OCI-M2 (cell line): ENCODE data around the gene GRIA2.
A peak's percentile ranks its signal among the peaks of the same experiment; 100 is the strongest.
"Not testable (repeated sequence)": the region's sequence is repeated elsewhere in the genome, so short reads cannot be mapped to it uniquely, and the experiment has no call there.

Experiments used
- DNase-seq: peaks from one replicate; lab custom pipeline; 2025; ENCODE audit not compliant: unreplicated experiment; lab: John Stamatoyannopoulos, UW

GRIA2 gene

DNA sequence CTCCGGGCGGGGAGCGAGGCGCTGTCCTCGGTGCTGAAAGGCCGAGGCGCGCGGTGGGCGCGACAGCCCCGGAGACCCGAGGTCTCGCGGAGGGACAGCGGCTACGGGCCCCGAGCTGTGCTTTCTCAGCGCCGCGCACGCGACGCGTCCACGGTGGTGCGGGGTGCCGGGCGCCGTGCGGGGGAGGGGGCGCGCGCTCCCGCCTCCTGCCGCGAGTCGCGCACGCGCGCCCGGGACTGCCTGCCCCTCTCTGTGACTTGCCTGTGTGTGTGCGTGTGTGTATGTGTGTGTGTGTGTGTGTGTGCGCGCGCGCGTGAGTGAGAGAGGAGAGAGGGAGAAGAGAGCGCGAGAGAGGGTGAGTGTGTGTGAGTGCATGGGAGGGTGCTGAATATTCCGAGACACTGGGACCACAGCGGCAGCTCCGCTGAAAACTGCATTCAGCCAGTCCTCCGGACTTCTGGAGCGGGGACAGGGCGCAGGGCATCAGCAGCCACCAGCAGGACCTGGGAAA lies at the start of gene GRIA2:
TSS of gene GRIA2 (plus strand) at position 358 of the 511 bp plus-strand sequence. CDS start 315 bp downstream, outside the sequence.
- peak; percentile 9 for DNase-seq

DNA sequence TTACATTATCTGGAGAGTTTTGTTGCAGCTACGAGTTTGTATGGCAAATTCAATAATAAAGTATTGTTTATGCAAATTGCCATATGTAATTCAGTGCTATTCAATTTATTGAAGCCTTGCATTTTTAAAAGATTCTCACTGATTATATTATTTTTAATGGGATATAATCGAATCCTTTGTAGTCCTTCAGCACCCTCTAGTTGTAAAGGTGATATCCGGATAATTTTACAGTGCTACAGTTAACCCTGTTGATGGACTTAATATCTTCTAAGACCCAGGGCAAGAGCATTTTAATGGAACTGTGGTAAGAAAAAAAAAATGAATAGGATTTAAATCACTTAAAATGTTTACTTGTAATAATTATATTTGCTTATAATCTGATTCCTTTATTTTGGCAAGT lies 48.5 kb upstream of the GRIA2 start:
- no peak for DNase-seq

DNA sequence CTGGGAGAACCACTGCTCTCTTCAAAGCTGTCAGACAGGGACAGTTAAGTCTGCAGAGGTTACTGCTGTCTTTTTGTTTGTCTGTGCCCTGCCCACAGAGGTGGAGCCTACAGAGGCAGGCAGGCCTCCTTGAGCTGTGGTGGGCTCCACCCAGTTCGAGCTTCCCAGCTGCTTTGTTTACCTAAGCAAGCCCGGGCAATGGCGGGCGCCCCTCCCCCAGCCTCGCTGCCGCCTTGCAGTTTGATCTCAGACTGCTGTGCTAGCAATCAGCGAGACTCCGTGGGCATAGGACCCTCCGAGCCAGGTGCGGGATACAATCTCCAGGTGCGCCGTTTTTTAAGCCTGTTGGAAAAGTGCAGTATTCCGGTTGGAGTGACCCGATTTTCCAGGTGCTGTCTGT lies 40.3 kb upstream of the GRIA2 start:
- not testable (repeated sequence) for DNase-seq

DNA sequence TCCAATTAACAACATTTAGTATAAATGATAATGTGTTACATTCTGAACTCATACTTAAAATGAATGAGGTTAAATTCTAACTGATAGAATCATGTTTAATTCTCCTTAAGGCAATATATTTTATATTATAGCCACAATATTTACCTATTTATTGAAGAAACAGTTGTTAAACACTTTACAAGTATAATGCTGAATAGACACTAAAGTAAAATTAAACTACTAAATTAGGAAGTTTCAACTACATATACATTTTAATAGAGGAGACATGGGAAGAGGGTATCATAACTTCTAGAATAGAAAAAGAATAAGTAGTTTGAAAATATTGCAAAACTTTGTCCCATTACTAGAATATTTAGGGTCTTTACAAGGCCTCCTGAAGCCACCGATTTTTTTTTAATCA lies 36.2 kb upstream of the GRIA2 start:
- DNase-seq = no peak

DNA sequence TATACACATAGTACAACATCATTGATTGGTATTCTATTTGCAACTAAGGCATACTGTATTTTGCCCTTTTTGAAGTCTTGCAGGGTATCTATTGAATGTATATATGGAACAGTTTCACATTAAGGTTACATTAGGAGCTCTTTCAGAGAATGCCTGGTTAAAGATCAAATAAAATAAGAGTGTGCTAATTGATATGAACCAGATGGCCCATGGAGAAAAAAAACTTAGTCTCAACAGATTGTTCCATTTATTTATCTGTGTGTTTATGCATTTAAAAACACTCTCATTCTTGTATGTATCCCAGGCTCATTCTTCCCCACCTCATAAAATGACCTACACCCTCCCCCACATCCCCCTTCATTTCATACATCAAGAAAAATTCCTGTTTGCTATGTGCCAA lies 35.2 kb upstream of the GRIA2 start:
- no peak for DNase-seq

DNA sequence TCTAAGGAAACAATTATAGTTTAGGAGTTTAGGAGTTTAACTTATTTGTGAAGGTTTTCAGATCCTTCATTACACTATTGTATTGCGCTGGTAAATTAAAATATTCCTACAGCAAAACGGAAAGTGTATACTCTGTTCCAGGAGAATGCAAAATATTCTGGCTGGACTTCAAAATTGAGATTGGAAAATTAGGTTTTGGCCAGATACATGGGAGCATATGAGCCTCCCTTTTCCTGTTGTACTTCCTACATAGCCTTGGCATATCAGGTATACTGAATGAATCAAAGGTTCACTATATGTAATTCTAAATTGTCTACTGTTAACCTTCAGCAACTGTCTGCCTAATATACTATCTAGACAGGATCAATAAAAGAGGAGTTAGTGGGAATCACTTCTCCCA lies 25.2 kb upstream of the GRIA2 start:
- no peak for DNase-seq

DNA sequence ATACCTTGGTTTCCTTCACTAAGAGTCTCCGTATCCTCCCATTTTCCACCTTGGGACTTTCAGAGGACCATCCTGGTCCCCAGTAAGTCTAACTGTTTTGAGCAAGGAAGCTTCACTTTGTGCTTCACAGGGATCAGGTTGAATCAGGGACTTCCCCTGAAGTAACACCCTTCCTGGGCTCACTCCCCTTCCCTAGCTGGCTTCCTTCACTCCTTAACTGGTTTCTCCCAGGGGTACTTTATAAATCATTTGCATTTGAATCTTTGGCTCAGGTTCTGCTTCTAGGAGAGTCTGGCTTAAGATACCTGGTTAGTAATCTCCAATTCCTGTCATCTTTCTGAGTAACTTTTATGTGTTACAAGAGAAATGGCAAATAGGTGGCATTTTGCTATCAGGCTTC lies 24.5 kb upstream of the GRIA2 start:
- no peak for DNase-seq

DNA sequence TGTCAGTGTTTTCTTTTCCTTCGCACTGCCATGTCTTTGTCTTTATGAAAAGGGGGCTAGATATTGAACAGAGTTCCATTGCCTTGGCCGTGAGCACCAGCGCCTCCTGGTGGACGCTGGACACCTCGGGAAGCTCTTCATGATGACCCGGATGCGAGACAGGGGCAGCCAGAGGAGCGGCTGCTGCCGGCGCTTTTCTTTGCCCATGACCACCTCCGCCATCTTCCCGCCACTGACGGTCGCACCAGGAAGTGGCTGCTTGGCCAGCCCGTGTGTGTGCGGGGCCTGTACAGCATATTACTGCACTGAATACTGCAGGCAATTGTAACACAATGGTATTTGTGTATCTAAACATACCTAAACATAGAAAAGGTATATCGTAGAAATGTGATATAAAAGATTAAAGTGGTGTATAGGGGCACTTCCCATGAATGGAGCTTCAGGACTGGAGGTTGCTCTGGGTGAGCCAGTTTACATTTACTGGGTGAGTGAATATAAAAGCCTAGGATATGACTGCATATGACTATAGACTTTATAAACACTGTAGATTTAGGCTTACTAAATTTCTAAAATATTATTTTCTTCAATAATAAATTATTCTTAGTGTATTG lies 15.8 kb upstream of the GRIA2 start:
- DNase-seq = no peak

DNA sequence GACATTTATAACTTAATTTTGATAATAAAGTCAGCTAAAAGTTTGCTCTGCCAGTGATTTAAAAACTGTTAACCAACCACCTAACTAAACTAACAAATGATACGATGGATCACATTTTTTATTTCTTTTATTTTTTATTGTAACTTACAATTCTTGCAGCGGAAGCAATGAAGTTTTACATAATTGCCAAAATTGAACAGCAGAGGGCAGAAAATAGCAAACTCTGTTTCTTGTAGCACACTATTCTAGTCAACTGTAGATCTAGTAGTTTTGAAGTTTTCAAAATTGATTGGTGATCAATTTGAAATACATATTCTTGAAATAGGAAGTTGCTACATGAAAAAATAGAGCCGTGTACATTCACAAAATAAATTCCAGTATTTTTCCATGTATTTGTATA lies 2.8 kb upstream of the GRIA2 start:
- DNase-seq = no peak

DNA sequence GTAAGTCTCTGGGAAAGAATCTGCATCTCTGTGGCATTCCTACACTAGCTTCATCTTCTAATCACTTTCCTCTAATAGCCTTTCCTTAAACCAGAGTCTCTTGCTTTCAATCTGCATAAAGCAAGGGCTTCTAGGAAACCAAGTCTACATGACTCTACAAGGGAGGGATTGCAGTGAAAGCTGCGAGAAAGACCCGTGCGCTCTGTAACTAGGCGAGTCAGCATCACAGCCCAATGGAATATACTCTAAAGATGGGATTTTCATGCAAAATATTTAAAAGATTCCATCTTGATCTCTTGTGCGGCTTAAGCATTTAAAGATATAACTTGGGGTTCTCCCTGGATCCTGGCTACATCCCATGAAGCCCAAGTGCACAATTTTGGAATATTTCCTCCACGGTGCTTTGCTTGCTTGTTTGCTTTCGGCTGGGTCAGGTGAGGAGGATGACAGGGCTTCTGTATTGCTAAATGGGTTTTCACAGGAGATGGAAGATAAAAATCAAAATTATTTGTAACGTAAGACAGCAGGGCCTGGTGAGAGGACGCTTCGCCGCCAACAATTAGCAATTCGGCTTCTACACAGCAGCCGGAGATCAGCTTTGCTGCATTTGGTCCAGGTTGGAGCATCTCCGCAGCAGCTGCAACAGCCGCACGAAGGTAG lies 687 bp upstream of the GRIA2 start:
- no peak for DNase-seq

DNA sequence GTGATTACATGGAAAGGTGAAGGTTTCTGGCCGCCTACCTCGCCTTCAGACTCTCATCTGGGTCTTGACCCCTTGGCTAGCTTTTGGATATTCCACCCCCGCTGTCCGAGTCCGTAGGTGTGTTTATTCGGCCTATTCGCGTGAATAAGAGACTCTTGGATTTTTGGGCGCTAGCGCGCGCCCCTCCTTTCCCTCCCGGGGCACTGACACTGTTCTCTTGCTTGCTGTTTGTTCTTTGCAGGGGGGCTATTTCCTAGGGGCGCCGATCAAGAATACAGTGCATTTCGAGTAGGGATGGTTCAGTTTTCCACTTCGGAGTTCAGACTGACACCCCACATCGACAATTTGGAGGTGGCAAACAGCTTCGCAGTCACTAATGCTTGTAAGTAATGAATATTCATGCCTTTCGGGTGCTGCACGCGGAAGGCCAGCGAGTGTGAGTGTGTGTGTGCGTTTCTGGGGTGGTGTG lies 932 bp downstream of the GRIA2 start:
- no peak for DNase-seq

DNA sequence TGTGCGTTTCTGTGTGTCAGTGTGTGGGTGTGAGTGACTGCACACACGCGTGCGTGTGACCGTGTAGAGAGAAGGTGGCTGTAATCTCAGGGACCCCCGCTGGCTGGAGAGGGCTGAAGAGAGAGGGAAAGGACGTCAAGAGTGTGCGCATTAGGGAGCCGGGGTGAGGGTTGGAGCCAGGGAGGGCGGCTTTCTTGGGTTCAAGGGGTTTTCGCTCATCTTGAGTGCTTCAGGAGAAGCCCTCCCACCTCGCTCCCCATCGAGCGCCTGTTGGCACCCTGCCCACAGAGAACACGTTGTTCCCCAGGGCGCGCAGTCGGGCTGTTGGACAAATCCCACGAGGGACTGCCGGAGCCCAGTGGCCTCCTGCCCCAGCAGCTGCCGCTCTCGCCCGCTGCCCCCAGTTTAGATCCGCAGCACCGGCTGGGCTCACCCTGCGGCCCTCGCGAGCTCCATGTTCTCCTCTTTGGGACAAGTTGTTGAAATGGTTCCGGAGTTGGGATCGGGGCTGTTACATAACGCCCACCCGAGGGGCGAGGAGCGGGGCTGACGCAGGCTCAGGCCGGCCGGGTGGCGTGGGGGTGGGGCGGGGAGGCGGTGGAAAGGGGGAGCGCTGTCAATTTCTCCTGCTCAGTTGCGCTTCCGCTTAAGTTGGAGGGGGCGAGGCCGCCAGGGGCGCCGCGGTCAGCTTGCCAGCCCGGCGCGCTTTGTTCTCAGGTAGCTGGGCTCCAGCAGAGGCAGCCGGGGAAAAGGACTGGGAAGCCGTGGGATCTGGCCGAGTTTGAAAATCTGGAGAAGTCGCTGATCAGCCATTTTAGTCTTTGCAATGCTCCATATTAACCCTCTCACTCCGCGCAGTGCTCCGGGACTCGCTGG lies 1.6 kb downstream of the GRIA2 start:
- no peak for DNase-seq

DNA sequence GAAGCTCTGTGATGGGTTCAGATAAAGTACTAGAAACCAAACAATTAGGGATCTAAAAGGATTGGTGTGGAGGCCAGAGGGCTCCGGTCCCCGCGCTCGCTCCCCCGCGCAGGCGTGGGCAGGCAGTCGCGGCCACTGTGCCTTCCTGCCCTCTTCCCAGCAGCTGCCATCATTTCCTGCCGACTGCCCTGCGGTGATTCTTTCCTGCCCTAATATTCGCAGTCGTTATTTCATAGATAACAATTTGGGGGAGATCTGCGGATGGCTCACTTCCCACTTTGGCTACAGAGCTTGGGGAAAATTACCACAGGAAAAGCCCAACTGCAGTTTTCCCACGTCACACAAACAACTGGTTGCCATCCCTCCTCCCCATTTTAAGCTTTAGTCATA lies 2.2 kb downstream of the GRIA2 start:
- DNase-seq = no peak

DNA sequence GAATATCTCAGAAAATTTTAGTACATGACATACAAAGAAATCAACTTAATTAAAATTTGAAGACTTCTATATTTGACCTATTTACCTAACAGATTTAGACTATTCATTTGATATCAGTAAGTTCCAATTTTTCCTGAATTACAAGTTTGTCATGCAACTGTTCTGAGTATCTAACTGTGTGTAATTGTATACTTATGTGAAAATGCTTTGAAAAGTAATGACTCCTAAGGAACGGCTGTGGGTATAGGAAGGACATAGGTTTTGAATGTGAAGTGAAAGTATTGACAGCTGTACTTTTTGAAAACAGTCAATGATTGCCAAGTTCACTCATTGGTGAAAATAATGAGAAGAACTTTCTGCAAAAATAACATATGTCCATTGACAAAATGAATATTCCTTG lies 2.9 kb downstream of the GRIA2 start:
- no peak for DNase-seq

DNA sequence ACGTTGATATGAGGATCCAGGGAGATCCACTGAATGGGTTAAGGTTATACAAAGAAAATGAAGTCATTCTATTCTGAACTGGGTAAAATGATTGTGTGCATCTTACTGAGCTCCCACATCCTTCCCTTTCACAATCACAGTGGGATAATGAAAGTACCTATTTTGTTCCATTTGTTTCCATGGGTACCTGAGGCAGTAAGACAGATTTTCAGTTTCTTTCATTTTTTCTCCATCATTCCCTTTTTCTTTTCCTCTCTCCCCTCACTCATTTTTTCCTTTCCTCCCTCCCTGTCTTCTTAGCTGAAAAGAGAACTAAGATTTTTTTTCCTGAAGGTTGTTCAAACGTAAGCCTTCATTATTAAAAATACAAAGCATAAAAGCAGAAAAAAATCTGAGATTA lies 4.6 kb downstream of the GRIA2 start:
- no peak for DNase-seq

DNA sequence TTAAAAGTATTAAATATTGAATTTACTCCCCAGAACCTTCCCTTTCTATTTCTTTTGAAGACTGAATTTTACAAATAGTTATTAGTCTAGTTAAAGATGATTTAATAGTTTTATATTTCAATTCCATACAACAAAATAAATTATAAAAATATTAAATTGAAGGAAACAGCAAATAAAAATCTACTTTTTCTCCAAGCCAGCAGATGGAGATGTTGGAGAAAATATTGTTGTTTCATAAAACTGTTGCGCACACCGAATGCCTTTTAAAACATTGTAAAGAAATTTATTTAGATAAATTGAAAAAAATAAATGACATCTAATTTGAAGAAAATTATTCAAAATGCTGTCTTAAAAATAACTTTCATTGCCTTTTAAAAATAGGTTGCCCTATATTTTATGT lies 5.5 kb downstream of the GRIA2 start:
- DNase-seq = no peak

DNA sequence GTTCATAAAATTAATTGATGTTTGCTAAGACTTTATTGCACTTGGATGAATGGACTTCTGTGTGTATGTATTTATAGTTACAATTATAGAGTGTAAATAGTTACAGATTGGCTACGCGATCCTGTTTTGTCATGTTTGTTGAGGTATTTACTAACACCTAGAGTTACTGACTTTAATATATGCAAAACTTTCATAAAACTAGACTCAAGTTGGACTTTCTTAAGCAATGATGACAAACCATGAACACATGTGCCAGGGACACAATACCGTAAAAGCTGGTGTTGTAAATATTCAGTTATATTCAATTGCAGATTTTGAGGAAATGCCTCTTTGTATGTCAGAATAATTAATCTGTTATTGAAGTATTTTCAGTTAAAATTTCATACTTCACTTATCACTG lies 6.1 kb downstream of the GRIA2 start:
- DNase-seq = no peak

DNA sequence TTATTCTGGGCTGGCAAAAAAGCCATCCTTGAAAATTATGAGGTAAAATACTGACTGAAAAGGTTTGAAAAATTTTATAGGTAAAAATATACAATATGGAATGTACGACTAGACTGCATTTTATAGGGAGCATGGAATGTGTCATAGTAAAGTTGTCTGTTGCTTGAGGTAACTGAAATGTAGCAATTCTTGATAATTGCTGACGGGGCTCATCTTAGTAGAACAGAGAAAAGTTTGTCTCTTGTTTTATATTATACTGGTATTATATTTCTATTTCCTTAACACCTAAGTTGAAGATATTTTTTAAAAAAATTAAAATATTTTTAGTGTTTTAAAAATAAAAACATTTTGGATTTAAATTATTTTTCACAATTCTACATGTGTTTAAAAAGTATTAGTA lies 11.0 kb downstream of the GRIA2 start:
- DNase-seq = no peak

DNA sequence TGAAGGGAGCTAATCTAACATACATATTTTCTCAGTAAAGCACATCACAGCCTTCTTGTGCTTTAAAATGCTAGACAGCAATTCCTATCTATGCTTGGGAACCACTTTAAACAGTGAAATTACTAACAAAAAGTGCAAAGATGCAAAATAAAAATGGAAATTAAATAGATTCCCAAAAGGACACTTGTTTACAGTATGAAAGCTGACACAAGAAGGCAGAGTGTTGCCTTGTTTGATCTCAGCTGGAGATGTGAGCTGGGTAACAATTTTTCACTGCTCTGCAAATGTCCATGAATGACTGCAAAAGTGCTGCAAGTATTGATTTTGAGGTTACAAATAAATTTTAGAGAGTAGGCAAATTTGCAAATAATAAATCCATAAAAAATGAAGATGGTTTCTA lies 22.3 kb downstream of the GRIA2 start:
- no peak for DNase-seq

DNA sequence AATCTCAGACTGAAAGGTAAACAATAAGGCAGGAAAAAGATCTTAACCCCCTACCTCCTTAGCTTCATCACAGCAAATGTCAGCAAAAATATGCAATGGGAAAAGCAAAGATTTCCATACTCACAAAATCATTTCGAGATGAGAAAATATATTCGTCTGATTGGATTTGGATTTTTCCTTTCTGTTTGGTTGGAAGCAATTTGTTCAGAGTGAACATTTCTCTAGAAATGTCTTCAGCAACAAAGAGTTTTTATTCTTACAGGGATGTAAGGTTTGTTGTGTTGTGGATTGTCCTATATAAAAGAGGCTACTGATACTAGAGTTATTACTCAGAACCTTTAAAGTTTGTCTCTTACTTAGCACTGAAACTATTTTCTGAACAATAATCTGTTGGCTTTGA lies 23.8 kb downstream of the GRIA2 start:
- no peak for DNase-seq

DNA sequence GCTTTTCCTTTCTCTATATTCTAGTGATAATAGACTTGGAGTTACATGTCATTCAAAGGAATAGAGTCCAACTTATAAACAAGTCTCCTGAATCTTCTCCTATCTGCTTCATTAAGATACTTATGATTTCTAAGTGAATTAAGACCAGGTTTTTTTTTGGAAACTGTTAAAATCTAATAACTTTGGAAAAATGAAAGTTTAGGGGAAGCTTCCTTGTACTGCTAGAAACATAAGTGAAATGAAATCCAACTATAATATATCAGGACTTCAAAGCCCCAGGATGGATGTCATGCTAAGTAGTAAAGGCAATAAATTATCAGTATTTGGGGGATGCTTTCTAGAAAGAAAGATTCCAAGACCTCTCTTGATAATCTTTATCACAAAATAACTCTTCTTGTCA lies 24.8 kb downstream of the GRIA2 start:
- DNase-seq = no peak

DNA sequence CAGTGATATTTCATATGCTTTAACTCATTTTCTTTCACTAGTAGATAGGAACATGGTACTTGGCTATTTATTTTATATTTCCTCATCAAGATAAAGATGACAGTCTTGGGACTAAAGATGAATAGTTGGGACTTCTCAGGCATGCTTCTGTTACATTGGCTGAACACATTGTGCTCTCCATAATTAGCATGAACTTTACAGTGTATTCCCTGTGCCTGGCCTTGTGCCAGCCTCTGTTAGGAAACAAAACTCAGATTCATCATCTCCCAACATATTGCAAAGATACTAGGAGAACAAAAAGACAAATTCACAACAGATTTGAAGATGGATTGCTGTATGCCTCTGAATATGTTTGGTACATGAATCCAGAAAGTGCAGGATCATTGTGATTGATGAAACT lies 26.4 kb downstream of the GRIA2 start:
- no peak for DNase-seq
